Aorta (tissue), 5 donors: ENCODE data around the gene MYO5C. TPM values are rescaled to one million over a fixed set of nuclear protein-coding genes. Genes with fewer than 3 reads are reported as not detected.
A peak's percentile ranks its signal among the peaks of the same experiment; 100 is the strongest.

Source experiments
- ATAC-seq: fragments of 200-7000 bp; cut with Tn5 transposase; one replicate; pipeline ENCODE4 v1.9.1; 2022; ENCODE audit warnings: moderate library complexity; ENCODE audit not compliant: low FRiP score
- DNase-seq, 2 donors: peaks; one replicate each; pipeline ENCODE4 v3.0.0-alpha.2; 2020
- H3K27ac ChIP-seq, 2 donors: one replicate each; pipeline ENCODE4 v1.5.1; 2013; ENCODE audit warnings: low read length in 2 of 2, mild to moderate bottlenecking in 2 of 2, moderate library complexity in 2 of 2, control low read depth in 1 of 2, inconsistent platforms in 1 of 2, low read depth in 1 of 2
- H3K27me3 ChIP-seq, 2 donors: one replicate each; pipeline ENCODE4 v1.6.1; 2013; ENCODE audit warnings: control low read depth in 1 of 2, low read length in 1 of 2, mild to moderate bottlenecking in 1 of 2, moderate library complexity in 1 of 2; ENCODE audit not compliant: insufficient read depth in 2 of 2, control insufficient read depth in 1 of 2
- H3K36me3 ChIP-seq, 2 donors: one replicate each; pipeline ENCODE4 v1.6.1; 2013; ENCODE audit warnings: control low read depth in 1 of 2, low read length in 1 of 2, mild to moderate bottlenecking in 1 of 2; ENCODE audit not compliant: insufficient read depth in 2 of 2, control insufficient read depth in 1 of 2
- H3K4me1 ChIP-seq, 2 donors: one replicate each; pipeline ENCODE4 v1.6.1; 2013; ENCODE audit warnings: low read length in 2 of 2, control low read depth in 1 of 2, mild to moderate bottlenecking in 1 of 2, moderate library complexity in 1 of 2; ENCODE audit not compliant: insufficient read depth in 2 of 2, control insufficient read depth in 1 of 2
- H3K4me3 ChIP-seq, 2 donors: one replicate each; pipeline ENCODE4 v1.5.1; 2013; ENCODE audit warnings: low read length in 2 of 2, control low read depth in 1 of 2, mild to moderate bottlenecking in 1 of 2
- H3K9me3 ChIP-seq: one replicate; pipeline ENCODE4 v1.6.1; 2013; ENCODE audit warnings: mild to moderate bottlenecking, low read length; ENCODE audit not compliant: control insufficient read depth
- WGBS, 2 donors: extraction: QIAGEN DNeasy Blood & Tissue Kit; methylation state at CpG; one replicate each; pipeline ENCODE4 v1.1.7; 2013; 5-methylcytosine and 5-hydroxymethylcytosine counted together
- intact Hi-C, 2 donors: fragments of 100-400 bp; cut with DNase I; formaldehyde crosslinking; loops; one replicate each; pipeline versions ENCODE4 v1.14.2 to v1.15.0; 2022
- polyA plus RNA-seq, 2 donors: library from polyadenylated mRNA; stranded (reverse); fragments of 200-250 nt; gene quantifications; one replicate each; pipeline ENCODE4 v1.2.3, GENCODE V29; 2013
- total RNA-seq, 2 donors: library from RNA; stranded (reverse); fragmentation: NEBNext Ultra II Directional; extraction: Animal tissue kit (Norgen Biotek cat#: 25700); gene quantifications; one replicate each; pipeline ENCODE4 v1.2.1, GENCODE V29; 2021
- donor health status: healthy with polysubstance abuse.
- donor health status: Bipolar disorder and iron deficiency.
- donor health status: DM: no; HTN: no; CAD: no.
- donor health status: DM: no; HTN: no; CAD: no.
- donor health status: DM: yes; HTN: yes; CAD: no.

Gene MYO5C
- total and polyA plus RNA-seq, 4 donors: 0.08 to 15.3 (median 4.8) TPM

GRCh38 chr15:52252781-52253180, 42.8 kb downstream of the MYO5C start:
- DNase-seq (no peak), ATAC-seq (no peak)
- no peaks in the 10 kb centered on the region for H3K36me3 ChIP-seq
- H3K27ac ChIP-seq: peak overlapping the region in 1 of 2 donors; percentile 80
- no peak overlapping the region for H3K4me3 ChIP-seq
- no peaks in the 10 kb centered on the region for H3K27me3 ChIP-seq
- no peaks in the 10 kb centered on the region for H3K9me3 ChIP-seq
- 19 to 25% methylated on average over 4 of the region's 4 CpGs for WGBS, 2 donors
- peaks cover 0 to 2% of the 10 kb centered on the region in 2 donors for H3K4me1 ChIP-seq
- intact Hi-C loops: loop anchor here in 1 of 2 donors (10.0 kb wide), 2 partner anchors 112 to 312 kb away; partner anchors contain the start of gene ARPP19

GRCh38 chr15:52251144-52251860, 44.3 kb downstream of the MYO5C start:
- no peak overlapping the region for H3K4me3 ChIP-seq
- H3K27me3 ChIP-seq: no peaks in the 10 kb centered on the region
- DNase-seq (no peak), ATAC-seq (no peak)
- intact Hi-C loops: loop anchor here in 1 of 2 donors (10.0 kb wide), 2 partner anchors 113 to 313 kb away; partner anchors contain the start of gene ARPP19
- H3K36me3 ChIP-seq: no peaks in the 10 kb centered on the region
- no peak overlapping the region for H3K27ac ChIP-seq
- H3K4me1 ChIP-seq: peaks cover 0 to 2% of the 10 kb centered on the region in 2 donors
- no peaks in the 10 kb centered on the region for H3K9me3 ChIP-seq
- WGBS, 2 donors: 90 to 91% methylated on average over 8 of the region's 8 CpGs

GRCh38 chr15:52247461-52247860, 48.1 kb downstream of the MYO5C start:
- Histone ChIP-seq H3K9me3 (no peaks in the 10 kb centered on the region), H3K36me3 (no peaks in the 10 kb centered on the region), H3K4me3 (no peak overlapping the region), H3K4me1 (no peaks in the 10 kb centered on the region), H3K27ac (no peak overlapping the region), H3K27me3 (no peaks in the 10 kb centered on the region)
- no peak for DNase-seq
- no peak for ATAC-seq
- intact Hi-C loops: no loop called here
- WGBS, 2 donors: 84 to 89% methylated on average over 7 of the region's 7 CpGs

- no peak for ATAC-seq
- WGBS, 2 donors: 91 to 92% methylated on average over 16 of the region's 16 CpGs
Observed at GRCh38 chr15:52246686-52247431, 48.7 kb downstream of the MYO5C start.

GRCh38 chr15:52243697-52244555, 51.7 kb downstream of the MYO5C start:
- peak; percentile 48 for ATAC-seq
- H3K36me3 ChIP-seq: no peaks in the 10 kb centered on the region
- DNase-seq: peak in 1 of 2 donors; percentile 48

More at GRCh38 chr15:52246686-52247431, 48.7 kb downstream of the MYO5C start:
- no peak for DNase-seq
- Histone ChIP-seq H3K36me3 (no peaks in the 10 kb centered on the region), H3K27ac (no peak overlapping the region), H3K4me1 (no peaks in the 10 kb centered on the region), H3K9me3 (no peaks in the 10 kb centered on the region), H3K27me3 (no peaks in the 10 kb centered on the region), H3K4me3 (no peak overlapping the region)
- intact Hi-C loops: no loop called here

GRCh38 chr15:52243286-52243685, 52.3 kb downstream of the MYO5C start:
- DNase-seq (no peak), ATAC-seq (no peak)
- Histone ChIP-seq H3K4me1 (no peaks in the 10 kb centered on the region), H3K36me3 (no peaks in the 10 kb centered on the region), H3K27me3 (no peaks in the 10 kb centered on the region), H3K27ac (no peak overlapping the region), H3K4me3 (no peak overlapping the region), H3K9me3 (no peaks in the 10 kb centered on the region)
- intact Hi-C loops: no loop called here
- WGBS, 2 donors: 94 to 95% methylated on average over 7 of the region's 7 CpGs

More at GRCh38 chr15:52243697-52244555, 51.7 kb downstream of the MYO5C start:
- Histone ChIP-seq H3K9me3 (no peaks in the 10 kb centered on the region), H3K27ac (no peak overlapping the region), H3K4me3 (no peak overlapping the region), H3K27me3 (no peaks in the 10 kb centered on the region), H3K4me1 (no peaks in the 10 kb centered on the region)
- 87 to 88% methylated on average over 20 of the region's 20 CpGs for WGBS, 2 donors
- intact Hi-C loops: no loop called here

- intact Hi-C loops: no loop called here
- H3K9me3 ChIP-seq: no peaks in the 10 kb centered on the region
Observed at GRCh38 chr15:52241489-52241888, 54.1 kb downstream of the MYO5C start.

GRCh38 chr15:52240166-52240565, 55.4 kb downstream of the MYO5C start:
- no peak for ATAC-seq
- Histone ChIP-seq H3K27ac (no peak overlapping the region), H3K36me3 (no peaks in the 10 kb centered on the region), H3K27me3 (no peaks in the 10 kb centered on the region), H3K9me3 (no peaks in the 10 kb centered on the region), H3K4me3 (no peak overlapping the region), H3K4me1 (no peaks in the 10 kb centered on the region)
- intact Hi-C loops: no loop called here
- 93 to 94% methylated on average over 3 of the region's 3 CpGs for WGBS, 2 donors
- no peak for DNase-seq

More at GRCh38 chr15:52241489-52241888, 54.1 kb downstream of the MYO5C start:
- no peaks in the 10 kb centered on the region for H3K4me1 ChIP-seq
- 91 to 92% methylated on average over 4 of the region's 4 CpGs for WGBS, 2 donors
- ATAC-seq: no peak
- H3K27me3 ChIP-seq: no peaks in the 10 kb centered on the region
- no peak for DNase-seq
- no peak overlapping the region for H3K4me3 ChIP-seq
- no peaks in the 10 kb centered on the region for H3K36me3 ChIP-seq
- no peak overlapping the region for H3K27ac ChIP-seq
